HepG2 (cell line): Measurements from ENCODE around the gene ZNF211. TPM values are rescaled to one million over a fixed set of nuclear protein-coding genes. Genes with fewer than 3 reads are reported as not detected.

Experiments
- ADNP ChIP-seq: sonication (generic); formaldehyde crosslinking; IDR thresholded peaks from 2 replicates; pipeline ENCODE4 v1.4.0; 2020; ENCODE audit warnings: missing genetic modification reagents
- CSRNP1 ChIP-seq: sonication (generic); formaldehyde crosslinking; IDR thresholded peaks from 2 replicates; pipeline ENCODE4 v1.8.1; 2023; ENCODE audit warnings: mild to moderate bottlenecking, missing genetic modification reagents
- FOXO4 ChIP-seq: sonication (generic); formaldehyde crosslinking; conservative IDR thresholded peaks from 2 replicates; pipeline ENCODE4 v1.8.1; 2023; ENCODE audit warnings: missing genetic modification reagents
- GABPB1 ChIP-seq: IDR thresholded peaks from 2 replicates; pipeline ENCODE4 v1.6.1; 2016; ENCODE audit warnings: mild to moderate bottlenecking, missing genetic modification reagents, moderate library complexity, missing compliant biosample characterization
- IRF9 ChIP-seq: sonication (generic); formaldehyde crosslinking; IDR thresholded peaks from 2 replicates; pipeline ENCODE4 v1.8.0; 2022; ENCODE audit warnings: missing genetic modification reagents, mild to moderate bottlenecking, borderline replicate concordance
- ISL2 ChIP-seq: sonication (generic); formaldehyde crosslinking; IDR thresholded peaks from 2 replicates; pipeline ENCODE4 v1.5.0; 2020; ENCODE audit warnings: missing genetic modification reagents
- MNT ChIP-seq: fragments of 450-650 bp; IDR thresholded peaks from 2 replicates; pipeline ENCODE4 v1.6.1; 2016
- NFKBIZ ChIP-seq: IDR thresholded peaks from 2 replicates; pipeline ENCODE4 v1.6.1; 2018; ENCODE audit warnings: missing genetic modification reagents, missing compliant biosample characterization
- RNF2 ChIP-seq: fragments of 450-650 bp; conservative IDR thresholded peaks from 2 replicates; pipeline ENCODE4 v1.6.1; 2016; ENCODE audit warnings: low read depth
- TMF1 ChIP-seq: sonication (generic); formaldehyde crosslinking; IDR thresholded peaks from 2 replicates; pipeline ENCODE4 v1.8.1; 2022; ENCODE audit warnings: low read depth, missing genetic modification reagents
- ZNF282 ChIP-seq: fragments of 450-650 bp; IDR thresholded peaks from 2 replicates; pipeline ENCODE4 v1.6.1; 2018; ENCODE audit not compliant: partially characterized antibody
- ZNF430 ChIP-seq: sonication (generic); formaldehyde crosslinking; IDR thresholded peaks from 2 replicates; pipeline ENCODE4 v1.9.0; 2021; ENCODE audit warnings: mild to moderate bottlenecking, missing genetic modification reagents
- ZNF556 ChIP-seq: sonication (generic); formaldehyde crosslinking; IDR thresholded peaks from 2 replicates; pipeline ENCODE4 v1.4.0; 2020; ENCODE audit warnings: mild to moderate bottlenecking, missing genetic modification reagents, borderline replicate concordance
- ZNF687 ChIP-seq: sonication (generic); formaldehyde crosslinking; IDR thresholded peaks from 2 replicates; pipeline ENCODE4 v1.5.1; 2020; ENCODE audit warnings: mild to moderate bottlenecking, missing genetic modification reagents, moderate library complexity
- ZNF710 ChIP-seq: sonication (generic); formaldehyde crosslinking; IDR thresholded peaks from 2 replicates; pipeline ENCODE4 v1.5.0; 2020; ENCODE audit warnings: mild to moderate bottlenecking, missing genetic modification reagents, borderline replicate concordance
- ZNF781 ChIP-seq: sonication (generic); formaldehyde crosslinking; IDR thresholded peaks from 2 replicates; pipeline ENCODE4 v1.5.1; 2020; ENCODE audit warnings: borderline replicate concordance, mild to moderate bottlenecking, missing genetic modification reagents; ENCODE audit errors: not compliant biosample characterization
- ZSCAN12 ChIP-seq: sonication (generic); formaldehyde crosslinking; IDR thresholded peaks from 2 replicates; pipeline ENCODE4 v1.9.0; 2021; ENCODE audit warnings: mild to moderate bottlenecking, missing genetic modification reagents
- polyA plus RNA-seq, 8 experiments: library from polyadenylated mRNA; depleted of rRNA in 3 of 8; stranded (reverse) in 7 of 8; unstranded in 1 of 8; fragments of >200 nt; fragmentation: Illumina TruSeq in 4 of 8; extraction: Trizol in 4 of 8; gene quantifications; 2 replicates each; pipeline versions ENCODE4 v1.2.1 to v1.2.3, GENCODE V29; 2011 to 2016; ENCODE audit warnings: low read depth in 4 of 8, missing spikeins in 1 of 8, mixed read lengths in 1 of 8; ENCODE audit not compliant: insufficient read depth in 1 of 8
- total RNA-seq, 5 experiments: library from RNA; depleted of rRNA; stranded (reverse); fragments of >200 nt; fragmentation: Illumina TruSeq; extraction: Trizol; gene quantifications; 2 replicates each; pipeline ENCODE4 v1.2.3, GENCODE V29; 2016; ENCODE audit warnings: low read depth in 1 of 5

ZNF211 gene
- total and polyA plus RNA-seq, 2 of the 13 experiments (the other 11 are each of a cell fraction or from before 2014, with no cell fraction given), result 9.9 to 11.2 TPM

GRCh38 chr19:57682226-57682766 is 49.3 kb downstream of the ZNF211 start (continued):
- TF ChIP-seq MNT (no peak), ZNF556 (0 out of 2 replicates have a peak, but pooled peaks have one; percentile 30), NFKBIZ (CRISPR knock-in tag) (no peak), CSRNP1 (CRISPR knock-in tag) (peak; percentile 67; the same call in 1 of the 2 replicates), ADNP (CRISPR knock-in tag) (no peak), ZNF710 (CRISPR knock-in tag) (peak; percentile 6; the same call in 1 of the 2 replicates), GABPB1 (CRISPR knock-in tag) (peak; percentile 8; the same call in 1 of the 2 replicates), ZNF430 (CRISPR knock-in tag) (peak; percentile 47; the same call in 1 of the 2 replicates), RNF2 (0 out of 2 replicates have a peak, but pooled peaks have one; percentile 10), IRF9 (0 out of 2 replicates have a peak, but pooled peaks have one; percentile 9), FOXO4 (CRISPR knock-in tag) (0 out of 2 replicates have a peak, but pooled peaks have one; percentile 77), ISL2 (no peak), ZNF282 (no peak), ZNF781 (CRISPR knock-in tag) (peak; percentile 9), TMF1 (CRISPR knock-in tag) (0 out of 2 replicates have a peak, but pooled peaks have one; percentile 10), ZNF687 (peak; percentile 54), ZSCAN12 (no peak)
